Mucosa of stomach (tissue), 1 donor: Measurements from ENCODE around the gene GRPEL2.
A peak's percentile ranks its signal among the peaks of the same experiment; 100 is the strongest.
"Not testable (repeated sequence)": the region's sequence is repeated elsewhere in the genome, so short reads cannot be mapped to it uniquely, and the experiment has no call there.

Source experiments
- H3K27me3 ChIP-seq: one replicate; pipeline ENCODE4 v1.7.0; 2013; ENCODE audit warnings: mild to moderate bottlenecking, low read length; ENCODE audit not compliant: control insufficient read depth, insufficient read depth
- H3K36me3 ChIP-seq: one replicate; pipeline ENCODE4 v1.7.0; 2013; ENCODE audit warnings: low read length; ENCODE audit not compliant: control insufficient read depth, insufficient read depth
- H3K4me1 ChIP-seq: one replicate; pipeline ENCODE4 v1.7.0; 2013; ENCODE audit warnings: mild to moderate bottlenecking, low read length; ENCODE audit not compliant: control insufficient read depth, insufficient read depth
- H3K4me3 ChIP-seq: one replicate; pipeline ENCODE4 v1.7.0; 2013; ENCODE audit warnings: low read length
- H3K9ac ChIP-seq: one replicate; pipeline ENCODE4 v1.7.0; 2013; ENCODE audit warnings: mild to moderate bottlenecking, low read length, moderate library complexity
- H3K9me3 ChIP-seq: one replicate; pipeline ENCODE4 v1.7.0; 2013; ENCODE audit warnings: mild to moderate bottlenecking, low read length, moderate library complexity; ENCODE audit not compliant: control insufficient read depth
- donor health status: Pancreatic carcinoma.

The GRPEL2 gene

DNA sequence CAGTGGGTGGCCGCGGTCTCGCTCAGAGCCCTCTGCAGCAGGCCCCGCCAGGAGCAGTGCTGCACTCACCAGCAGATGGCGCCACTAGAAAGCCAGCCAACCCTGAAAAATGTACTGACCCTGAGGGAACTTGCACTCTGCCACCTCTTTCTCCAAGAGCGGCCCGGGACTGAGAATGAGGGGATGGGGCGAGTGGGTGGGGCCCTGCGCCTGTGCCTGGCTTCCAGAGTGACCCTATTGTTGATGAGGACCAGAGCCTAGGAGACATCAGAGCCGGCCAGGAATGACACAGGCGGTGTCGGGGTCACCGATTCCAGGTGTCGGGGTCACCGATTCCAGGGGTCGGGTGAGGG is 36.7 kb downstream of the GRPEL2 start:
- Histone ChIP-seq H3K27me3 (no peaks in the 10 kb centered on the region), H3K9me3 (no peaks in the 10 kb centered on the region), H3K36me3 (no peaks in the 10 kb centered on the region), H3K4me3 (no peak overlapping the region), H3K4me1 (peaks cover 11% of the 10 kb centered on the region), H3K9ac (peak overlapping the region; percentile 35)

DNA sequence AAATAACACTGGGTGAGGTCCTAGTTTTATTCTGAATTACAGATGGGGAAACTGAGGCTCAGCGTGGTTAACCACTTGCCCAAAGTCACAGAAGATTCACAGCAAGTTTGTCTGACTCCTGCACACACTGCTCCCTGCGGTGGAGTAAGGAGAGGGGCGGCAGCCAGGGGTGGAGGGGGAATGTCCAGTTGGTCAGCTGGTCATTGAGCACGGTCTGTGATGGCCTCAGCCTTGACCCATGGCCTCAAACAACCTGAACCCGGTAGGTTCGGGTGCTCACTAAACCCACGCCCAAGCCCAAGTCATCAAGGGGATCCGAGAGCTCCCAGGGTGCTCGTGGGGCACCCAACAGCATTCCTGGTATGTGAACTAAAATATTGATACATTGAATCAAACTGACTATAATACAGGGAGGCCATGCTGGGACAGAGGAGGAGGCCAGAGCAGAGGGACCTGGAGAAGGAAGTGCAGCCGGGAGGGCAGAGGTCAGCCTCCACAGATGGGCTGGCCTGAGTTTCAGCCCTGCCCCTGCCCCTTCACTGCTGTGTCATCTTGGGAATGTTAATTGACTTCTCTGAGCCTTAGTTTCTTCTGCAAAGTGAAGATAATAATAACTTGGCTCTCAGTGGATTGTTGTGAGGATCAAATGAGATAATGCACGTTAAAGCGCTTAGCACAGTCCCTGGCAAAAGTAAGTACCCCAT is 37.4 kb downstream of the GRPEL2 start:
- H3K9ac ChIP-seq = peak overlapping the region; percentile 35
- H3K4me1 ChIP-seq = peaks cover 11% of the 10 kb centered on the region
- no peaks in the 10 kb centered on the region for H3K27me3 ChIP-seq
- H3K9me3 ChIP-seq = no peaks in the 10 kb centered on the region
- no peaks in the 10 kb centered on the region for H3K36me3 ChIP-seq
- no peak overlapping the region for H3K4me3 ChIP-seq

DNA sequence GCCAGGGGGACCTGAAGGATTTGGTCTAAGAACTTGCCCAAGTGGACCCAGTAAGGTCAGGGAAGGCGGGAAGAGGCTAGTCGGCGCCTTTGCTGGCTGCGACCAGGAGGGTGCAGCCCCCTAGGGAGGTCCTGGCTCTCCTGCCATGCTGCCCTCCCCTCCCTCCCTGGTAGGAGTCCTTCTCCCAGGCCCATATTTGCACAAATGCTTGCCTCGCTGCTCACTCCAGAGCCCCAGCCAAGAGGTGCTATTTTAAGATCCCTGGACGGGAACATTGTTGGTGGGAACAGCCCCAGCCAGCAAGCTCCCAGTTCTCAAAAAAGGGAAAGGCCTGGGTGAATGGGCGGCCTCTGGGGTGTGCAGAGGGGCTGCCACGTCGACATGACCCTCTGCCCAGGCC is 38.1 kb downstream of the GRPEL2 start:
- Histone ChIP-seq H3K36me3 (no peaks in the 10 kb centered on the region), H3K9ac (peak overlapping the region; percentile 17), H3K4me1 (peaks cover 11% of the 10 kb centered on the region), H3K27me3 (no peaks in the 10 kb centered on the region), H3K4me3 (no peak overlapping the region), H3K9me3 (no peaks in the 10 kb centered on the region)

DNA sequence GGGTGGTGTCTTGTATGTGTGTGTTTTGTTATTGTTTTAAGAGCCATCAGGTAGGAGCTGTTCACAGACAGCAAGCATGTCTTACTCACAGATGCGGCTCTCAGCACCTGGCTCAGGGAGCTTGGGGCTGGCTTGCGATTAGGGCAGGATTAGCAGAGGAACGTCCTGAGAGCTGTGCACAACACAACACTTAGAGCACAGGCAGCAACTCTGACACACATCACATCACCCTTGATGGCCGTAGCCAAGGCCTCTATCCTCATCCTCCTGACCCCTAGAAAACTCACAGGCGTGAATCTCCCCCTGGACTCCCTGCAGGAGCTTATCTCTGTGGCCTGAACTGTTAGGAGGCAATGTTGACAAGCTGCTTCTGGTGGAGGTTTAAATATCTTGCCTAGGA is 40.9 kb downstream of the GRPEL2 start:
- Histone ChIP-seq H3K4me1 (peaks cover 11% of the 10 kb centered on the region), H3K9me3 (no peaks in the 10 kb centered on the region), H3K4me3 (no peak overlapping the region), H3K27me3 (no peaks in the 10 kb centered on the region), H3K9ac (no peak overlapping the region), H3K36me3 (no peaks in the 10 kb centered on the region)

DNA sequence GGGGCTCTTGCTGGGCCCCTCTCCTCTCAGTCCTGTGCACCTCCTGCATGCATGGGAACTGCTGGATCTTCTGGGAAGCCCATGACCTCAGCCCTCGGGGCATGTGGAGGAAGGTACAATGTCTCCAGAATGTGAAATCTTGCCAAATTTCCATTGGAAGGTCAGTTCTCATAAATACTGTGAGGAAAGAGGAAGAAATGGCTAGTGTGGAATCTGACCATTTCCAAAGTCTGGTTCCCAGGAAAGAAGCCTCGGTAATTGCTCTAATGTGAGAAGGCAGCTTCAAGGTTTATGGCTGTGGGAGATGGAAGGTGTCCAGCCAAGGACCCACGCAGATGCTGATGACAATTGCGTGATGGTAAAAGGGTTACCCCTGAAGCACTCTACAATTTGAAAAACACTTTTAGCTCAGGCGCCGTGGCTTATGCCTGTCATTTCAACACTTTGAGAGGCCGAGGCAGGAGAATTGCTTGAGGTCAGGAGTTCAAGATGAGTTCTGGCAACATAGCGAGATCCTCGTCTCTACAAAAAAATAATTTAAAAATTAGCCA is 41.9 kb downstream of the GRPEL2 start:
- Histone ChIP-seq H3K9ac (no peak overlapping the region), H3K9me3 (no peaks in the 10 kb centered on the region), H3K27me3 (no peaks in the 10 kb centered on the region), H3K4me3 (no peak overlapping the region), H3K4me1 (peaks cover 4% of the 10 kb centered on the region), H3K36me3 (no peaks in the 10 kb centered on the region)

- H3K4me1 ChIP-seq = no peaks in the 10 kb centered on the region
- no peaks in the 10 kb centered on the region for H3K36me3 ChIP-seq
- no peaks in the 10 kb centered on the region for H3K27me3 ChIP-seq
- H3K9ac ChIP-seq = no peak overlapping the region
- no peaks in the 10 kb centered on the region for H3K9me3 ChIP-seq
- no peak overlapping the region for H3K4me3 ChIP-seq
Measured at GRCh38 chr5:149387982-149388381, 42.7 kb downstream of the GRPEL2 start.

GRCh38 chr5:149388498-149389190 is 43.3 kb downstream of the GRPEL2 start:
- no peak overlapping the region for H3K9ac ChIP-seq
- no peaks in the 10 kb centered on the region for H3K4me1 ChIP-seq

DNA sequence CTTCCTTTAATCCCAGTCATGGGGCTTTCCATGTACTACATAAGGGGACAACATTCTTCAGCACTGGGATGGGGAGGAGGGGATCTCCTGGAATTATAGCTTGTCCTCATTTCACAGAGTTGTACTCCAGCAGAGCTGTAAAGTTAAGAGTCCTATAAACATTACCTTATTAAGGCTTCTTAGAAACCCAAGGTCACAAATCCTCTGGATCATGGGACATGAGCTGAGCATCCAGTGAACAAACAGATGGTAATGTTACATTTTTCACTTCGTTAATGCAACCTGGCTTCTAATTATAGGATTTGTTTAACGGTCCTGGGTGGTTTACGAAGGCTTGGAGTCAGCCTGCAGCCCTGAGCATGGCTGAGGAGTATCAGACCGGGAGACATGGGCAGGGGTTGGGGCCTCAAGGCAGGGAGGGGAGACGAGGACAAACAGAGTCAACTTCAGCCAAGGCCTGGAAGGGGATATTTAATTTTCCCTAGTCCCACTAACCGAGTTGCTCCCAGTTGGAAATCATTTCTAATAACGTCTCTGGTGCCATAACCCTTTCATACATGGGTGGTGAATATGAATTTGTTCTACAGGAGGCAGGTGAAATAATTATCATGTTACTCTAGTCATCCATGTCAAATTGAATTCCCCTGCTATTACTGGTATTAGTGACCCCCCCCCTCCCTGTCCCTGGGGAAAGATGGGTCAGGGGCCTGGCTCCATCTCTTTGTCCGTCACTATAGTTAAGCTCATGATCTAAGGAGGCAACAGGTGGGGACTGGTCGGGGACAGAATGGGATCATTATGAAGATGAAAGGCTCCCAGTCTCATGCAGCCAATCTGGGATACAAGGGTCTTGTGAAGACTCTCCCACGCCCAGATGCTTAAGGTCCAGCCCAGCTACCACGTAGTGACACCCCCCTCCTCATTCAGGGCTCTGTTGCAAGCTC is 44.5 kb downstream of the GRPEL2 start:
- Histone ChIP-seq H3K9ac (no peak overlapping the region), H3K27me3 (no peaks in the 10 kb centered on the region), H3K4me1 (no peaks in the 10 kb centered on the region), H3K4me3 (no peak overlapping the region), H3K36me3 (no peaks in the 10 kb centered on the region), H3K9me3 (no peaks in the 10 kb centered on the region)

More at GRCh38 chr5:149388498-149389190, 43.3 kb downstream of the GRPEL2 start:
- H3K9me3 ChIP-seq = no peaks in the 10 kb centered on the region
- no peaks in the 10 kb centered on the region for H3K27me3 ChIP-seq
- no peaks in the 10 kb centered on the region for H3K36me3 ChIP-seq
- no peak overlapping the region for H3K4me3 ChIP-seq

- not testable (repeated sequence) for H3K27me3 ChIP-seq, H3K4me3 ChIP-seq, H3K9ac ChIP-seq, H3K4me1 ChIP-seq, H3K9me3 ChIP-seq, H3K36me3 ChIP-seq
Measured at GRCh38 chr5:149391076-149391475, 45.8 kb downstream of the GRPEL2 start.

GRCh38 chr5:149391524-149391923 is 46.2 kb downstream of the GRPEL2 start:
- Histone ChIP-seq H3K4me3 (no peak overlapping the region), H3K9ac (no peak overlapping the region), H3K27me3 (no peaks in the 10 kb centered on the region), H3K36me3 (no peaks in the 10 kb centered on the region), H3K4me1 (no peaks in the 10 kb centered on the region), H3K9me3 (no peaks in the 10 kb centered on the region)

- H3K4me3 ChIP-seq = no peak overlapping the region
- H3K36me3 ChIP-seq = no peaks in the 10 kb centered on the region
Measured at GRCh38 chr5:149392718-149393117, 47.4 kb downstream of the GRPEL2 start.

DNA sequence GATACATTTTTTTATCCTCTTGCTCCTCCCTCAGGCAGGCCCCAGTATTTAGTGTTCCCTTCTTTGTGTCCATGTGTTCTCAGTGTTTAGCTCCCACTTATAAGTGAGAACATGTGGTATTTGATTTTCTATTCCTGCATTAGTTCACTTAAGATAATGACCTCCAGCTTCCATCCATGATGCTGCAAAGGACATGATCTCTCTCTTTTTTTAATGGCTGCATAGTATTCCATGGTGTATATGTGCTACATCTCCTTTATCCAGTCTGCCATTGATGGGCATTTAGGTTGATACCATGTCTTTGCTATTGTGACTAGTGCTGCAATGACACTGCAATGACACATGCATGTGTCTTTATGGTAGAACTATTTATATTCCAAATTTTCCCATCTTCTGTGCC is 49.7 kb downstream of the GRPEL2 start:
- not testable (repeated sequence) for H3K27me3 ChIP-seq, H3K4me3 ChIP-seq, H3K4me1 ChIP-seq, H3K36me3 ChIP-seq, H3K9me3 ChIP-seq, H3K9ac ChIP-seq

More at GRCh38 chr5:149392718-149393117, 47.4 kb downstream of the GRPEL2 start:
- Histone ChIP-seq H3K27me3 (no peaks in the 10 kb centered on the region), H3K4me1 (no peaks in the 10 kb centered on the region), H3K9ac (no peak overlapping the region), H3K9me3 (no peaks in the 10 kb centered on the region)
